Fibroblast of the aortic adventitia (primary cell): ENCODE data around the gene TRAF3. TPM values are rescaled to one million over a fixed set of nuclear protein-coding genes. Genes with fewer than 3 reads are reported as not detected.

Experiments used
- DNase-seq: peaks from one replicate; pipeline ENCODE4 v3.0.0-alpha.2; 2010; ENCODE audit warnings: low read depth
- H3K4me3 ChIP-seq: 2 replicates; pipeline ENCODE4 v1.5.1; 2011; ENCODE audit warnings: low read depth, mild to moderate bottlenecking, control low read depth, low read length, moderate library complexity
- CTCF ChIP-seq: IDR thresholded peaks from 2 replicates; pipeline ENCODE4 v1.5.1; 2011; ENCODE audit warnings: mild to moderate bottlenecking, low read length, control low read depth, inconsistent platforms; ENCODE audit not compliant: insufficient read depth
- total RNA-seq: library from RNA; depleted of rRNA; stranded (reverse); fragments of >200 nt; gene quantifications from 2 replicates; pipeline ENCODE4 v1.2.3, GENCODE V29; 2012; ENCODE audit warnings: low replicate concordance

Gene TRAF3
- total RNA-seq, 1 donor = 19.3 TPM

- H3K4me3 ChIP-seq = no peak overlapping the region
- no peak for DNase-seq
- no peak for TF ChIP-seq CTCF
Measured at GRCh38 chr14:102943979-102944378, 166.7 kb downstream of the TRAF3 start.

- no peak for TF ChIP-seq CTCF
- H3K4me3 ChIP-seq = no peak overlapping the region
- DNase-seq = no peak
Measured at GRCh38 chr14:102944448-102945330, 167.4 kb downstream of the TRAF3 start.

DNA sequence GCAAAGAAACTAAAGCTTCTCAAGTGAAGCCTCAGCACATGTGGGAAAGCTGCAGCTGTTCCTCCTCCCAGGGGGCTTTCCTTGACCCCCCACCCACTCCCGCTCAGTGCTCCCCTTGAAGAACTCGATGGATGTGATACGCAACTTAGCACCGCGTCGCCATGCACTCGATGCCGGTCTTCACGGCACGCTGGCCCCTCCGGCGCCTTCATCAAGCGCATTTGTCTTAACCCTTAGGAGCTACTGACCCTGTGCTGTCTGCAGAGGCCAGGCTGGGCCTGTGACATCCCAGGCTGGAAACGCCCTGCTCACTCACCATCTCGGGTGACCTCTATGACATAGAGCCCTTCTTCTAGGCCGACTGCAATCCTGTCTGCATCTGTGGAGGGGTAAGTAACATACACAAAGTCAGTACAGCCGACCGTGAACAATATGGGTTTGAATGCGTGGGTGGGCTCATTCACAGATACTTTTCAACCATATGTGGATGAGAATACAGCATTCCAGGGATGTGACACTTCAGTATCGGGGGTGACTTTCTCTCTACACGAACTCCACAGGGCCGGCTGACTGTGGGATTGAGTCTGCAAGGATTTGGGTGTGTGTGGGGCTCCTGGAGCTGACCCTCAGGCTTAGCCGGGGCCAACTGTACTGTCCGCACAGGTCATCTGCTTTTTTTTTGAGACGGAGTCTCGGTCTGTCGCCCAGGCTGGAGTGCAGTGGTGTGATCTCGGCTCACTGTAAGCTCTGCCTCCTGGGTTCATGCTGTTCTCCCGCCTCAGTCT lies 168.3 kb downstream of the TRAF3 start:
- no peak overlapping the region for H3K4me3 ChIP-seq
- TF ChIP-seq CTCF = no peak
- DNase-seq = no peak

DNA sequence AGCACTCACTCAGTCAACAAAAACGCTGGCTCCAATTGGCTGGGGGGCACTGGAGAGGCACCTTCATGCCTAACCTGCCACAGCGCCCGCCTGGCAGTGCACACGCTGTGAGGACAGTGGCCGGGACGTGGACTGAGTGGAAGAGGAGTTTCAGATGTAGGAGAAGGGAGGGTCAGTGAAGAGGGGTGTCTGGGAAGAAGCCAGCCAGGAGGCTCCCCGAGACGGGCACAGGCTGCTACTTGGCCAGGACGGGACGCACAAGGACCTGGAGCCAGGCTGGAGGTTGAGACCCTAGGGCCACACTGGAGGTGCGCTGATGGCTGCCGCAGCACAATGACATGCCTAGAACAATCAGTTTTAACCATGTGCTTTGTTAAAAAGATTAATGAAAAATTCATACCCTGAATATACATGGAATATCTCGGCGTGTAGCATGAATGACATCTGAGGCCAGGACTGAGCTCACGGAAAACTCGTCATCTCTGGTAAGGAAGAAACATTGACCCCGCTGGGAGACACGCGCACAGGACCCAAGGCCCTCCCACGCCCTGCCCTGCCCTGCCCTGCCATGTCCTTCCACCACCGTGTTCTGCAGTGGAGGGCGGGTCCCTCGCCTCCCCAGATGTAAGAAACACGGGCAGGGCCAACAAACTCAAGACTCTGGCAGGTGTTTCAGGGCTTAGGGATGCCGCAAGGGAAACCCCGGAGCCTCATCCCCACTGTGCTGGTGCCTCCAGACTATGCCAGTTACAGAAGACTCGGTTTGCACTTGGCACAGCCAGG lies 170.3 kb downstream of the TRAF3 start:
- H3K4me3 ChIP-seq = no peak overlapping the region
- TF ChIP-seq CTCF = no peak
- no peak for DNase-seq

GRCh38 chr14:102948698-102949061 lies 171.4 kb downstream of the TRAF3 start:
- no peak for TF ChIP-seq CTCF
- no peak overlapping the region for H3K4me3 ChIP-seq
- no peak for DNase-seq

DNA sequence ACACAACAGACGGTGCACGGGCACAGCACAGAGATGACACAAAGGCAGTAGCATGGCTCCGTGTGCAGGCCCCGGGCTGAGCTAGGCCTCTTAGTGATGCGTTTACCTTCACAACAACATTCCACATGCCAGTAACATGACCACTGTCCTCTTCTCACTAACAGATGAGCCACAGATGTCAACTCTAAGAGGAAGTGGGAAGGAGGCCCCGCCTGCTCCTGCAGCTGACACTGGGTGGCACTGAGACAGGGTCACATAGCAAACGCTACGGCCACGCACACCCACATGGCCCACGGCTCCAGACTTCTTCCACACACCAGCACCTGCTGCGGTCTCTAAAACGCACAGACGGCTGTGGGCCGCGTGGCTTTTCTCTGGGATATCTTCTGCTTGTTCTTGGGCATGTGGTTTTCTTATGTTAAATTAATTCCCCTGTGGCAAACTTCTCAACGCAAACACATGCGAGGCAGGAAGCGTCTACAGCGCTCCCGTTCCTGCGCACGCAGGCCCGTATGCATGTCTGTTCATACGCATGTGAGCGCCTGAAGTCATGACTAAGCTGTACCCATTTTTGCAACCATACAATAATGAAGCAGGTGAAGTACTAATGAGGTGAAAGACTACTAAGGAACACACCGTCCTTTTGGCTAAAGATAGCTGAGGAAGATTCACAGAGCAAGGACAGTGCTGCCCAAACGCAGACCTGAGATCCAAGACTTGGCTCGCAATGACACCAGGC lies 172.0 kb downstream of the TRAF3 start:
- no peak for DNase-seq
- TF ChIP-seq CTCF = no peak

More for the DNA sequence above, 172.0 kb downstream of the TRAF3 start:
- no peak overlapping the region for H3K4me3 ChIP-seq
